GM18867 (cell line): Measurements from ENCODE around the gene PTMS.
A peak's percentile ranks its signal among the peaks of the same experiment; 100 is the strongest.

Experiments used
- ATAC-seq: cut with Tn5 transposase; IDR thresholded peaks from one replicate; pipeline ENCODE4 v1.9.1; 2021; ENCODE audit warnings: mild to moderate bottlenecking, moderate library complexity; ENCODE audit not compliant: unreplicated experiment

The PTMS gene

GRCh38 chr12:6771509-6772330, 5.6 kb downstream of the PTMS start:
- no peak for ATAC-seq

- ATAC-seq = no peak
Measured at GRCh38 chr12:6772331-6772695, 6.2 kb downstream of the PTMS start, which contains the start of gene LAG3. TSS of gene LAG3 (plus strand) at chr12:6772520. CDS start at chr12:6772853, 333 bp downstream.

GRCh38 chr12:6772726-6773589, 6.8 kb downstream of the PTMS start:
- ATAC-seq = no peak

DNA sequence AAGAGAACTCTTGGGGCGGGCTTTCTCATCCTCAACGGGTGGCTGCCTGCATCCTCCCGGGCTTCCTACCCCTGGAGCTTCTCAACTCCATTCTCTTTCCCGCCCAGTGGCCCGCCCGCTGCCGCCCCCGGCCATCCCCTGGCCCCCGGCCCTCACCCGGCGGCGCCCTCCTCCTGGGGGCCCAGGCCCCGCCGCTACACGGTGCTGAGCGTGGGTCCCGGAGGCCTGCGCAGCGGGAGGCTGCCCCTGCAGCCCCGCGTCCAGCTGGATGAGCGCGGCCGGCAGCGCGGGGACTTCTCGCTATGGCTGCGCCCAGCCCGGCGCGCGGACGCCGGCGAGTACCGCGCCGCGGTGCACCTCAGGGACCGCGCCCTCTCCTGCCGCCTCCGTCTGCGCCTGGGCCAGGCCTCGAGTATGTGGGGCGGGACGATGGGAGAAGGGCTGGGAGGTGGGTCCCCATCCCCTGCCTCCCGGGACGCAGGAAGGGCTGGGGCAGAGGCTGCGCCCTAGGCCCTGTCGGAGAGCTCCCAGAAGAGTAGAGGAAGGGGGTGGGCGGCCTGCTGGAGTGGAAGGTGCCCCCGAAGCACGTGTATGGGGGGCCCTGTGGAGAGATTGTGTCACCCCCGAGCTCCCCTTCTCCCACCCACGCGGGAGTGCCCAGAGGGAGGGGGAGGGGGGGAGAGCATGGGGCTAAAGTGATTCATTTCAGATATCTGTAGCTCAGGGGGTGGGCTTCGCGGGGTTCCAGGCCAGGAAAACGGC, 7.6 kb downstream of the PTMS start:
- ATAC-seq = no peak

DNA sequence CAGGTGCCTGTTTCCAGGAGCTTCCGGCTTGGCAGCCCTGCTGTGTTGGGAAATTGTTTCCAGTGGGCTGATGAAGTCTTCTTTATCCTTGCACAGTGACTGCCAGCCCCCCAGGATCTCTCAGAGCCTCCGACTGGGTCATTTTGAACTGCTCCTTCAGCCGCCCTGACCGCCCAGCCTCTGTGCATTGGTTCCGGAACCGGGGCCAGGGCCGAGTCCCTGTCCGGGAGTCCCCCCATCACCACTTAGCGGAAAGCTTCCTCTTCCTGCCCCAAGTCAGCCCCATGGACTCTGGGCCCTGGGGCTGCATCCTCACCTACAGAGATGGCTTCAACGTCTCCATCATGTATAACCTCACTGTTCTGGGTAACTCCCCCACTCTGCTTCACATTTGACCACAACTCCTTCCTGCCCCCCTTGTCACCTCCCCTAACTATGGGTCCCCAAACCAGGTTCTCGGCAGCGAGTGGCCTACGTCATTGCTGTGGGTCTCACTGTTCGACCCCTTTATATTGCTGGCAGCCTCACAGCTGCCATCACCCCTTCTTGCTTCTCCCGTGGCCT, 8.4 kb downstream of the PTMS start:
- ATAC-seq = no peak

DNA sequence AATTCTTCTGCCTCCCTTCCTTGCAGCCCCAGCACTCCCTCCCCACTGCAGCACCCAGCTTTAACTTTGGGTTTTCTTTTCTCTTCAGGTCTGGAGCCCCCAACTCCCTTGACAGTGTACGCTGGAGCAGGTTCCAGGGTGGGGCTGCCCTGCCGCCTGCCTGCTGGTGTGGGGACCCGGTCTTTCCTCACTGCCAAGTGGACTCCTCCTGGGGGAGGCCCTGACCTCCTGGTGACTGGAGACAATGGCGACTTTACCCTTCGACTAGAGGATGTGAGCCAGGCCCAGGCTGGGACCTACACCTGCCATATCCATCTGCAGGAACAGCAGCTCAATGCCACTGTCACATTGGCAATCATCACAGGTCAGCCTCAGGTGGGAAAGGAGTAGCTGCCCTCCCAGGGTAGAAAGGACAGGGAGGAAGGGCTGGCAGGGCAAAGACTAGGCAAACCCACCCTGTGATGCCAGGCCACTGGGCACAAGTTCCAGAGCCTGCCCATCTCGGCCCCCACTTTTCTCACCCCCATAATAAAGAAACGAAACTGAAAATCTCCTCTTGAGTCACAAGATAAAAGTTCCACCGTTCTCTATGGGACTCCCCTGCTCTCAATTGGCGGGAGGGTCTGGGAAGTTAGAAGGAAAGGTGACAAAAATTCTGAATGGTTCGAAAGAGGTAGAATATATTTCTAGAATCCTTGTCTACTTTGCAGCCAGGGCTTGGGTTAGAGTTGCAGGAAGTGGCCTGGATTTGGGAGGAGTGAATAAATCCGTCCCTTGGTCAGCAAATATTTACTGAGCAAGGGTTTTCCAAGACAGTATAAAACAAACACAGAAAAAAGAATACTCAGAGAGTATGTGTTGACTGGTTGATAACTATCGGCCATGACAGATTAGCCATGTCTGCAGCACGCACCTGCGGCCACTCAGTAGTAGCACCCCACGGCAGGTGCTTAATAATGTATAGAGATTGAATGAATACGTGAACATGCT, 9.3 kb downstream of the PTMS start:
- ATAC-seq = no peak

- ATAC-seq = no peak
Measured at GRCh38 chr12:6777386-6777785, 11.2 kb downstream of the PTMS start.

- no peak for ATAC-seq
Measured at GRCh38 chr12:6778217-6778573, 12.0 kb downstream of the PTMS start.

DNA sequence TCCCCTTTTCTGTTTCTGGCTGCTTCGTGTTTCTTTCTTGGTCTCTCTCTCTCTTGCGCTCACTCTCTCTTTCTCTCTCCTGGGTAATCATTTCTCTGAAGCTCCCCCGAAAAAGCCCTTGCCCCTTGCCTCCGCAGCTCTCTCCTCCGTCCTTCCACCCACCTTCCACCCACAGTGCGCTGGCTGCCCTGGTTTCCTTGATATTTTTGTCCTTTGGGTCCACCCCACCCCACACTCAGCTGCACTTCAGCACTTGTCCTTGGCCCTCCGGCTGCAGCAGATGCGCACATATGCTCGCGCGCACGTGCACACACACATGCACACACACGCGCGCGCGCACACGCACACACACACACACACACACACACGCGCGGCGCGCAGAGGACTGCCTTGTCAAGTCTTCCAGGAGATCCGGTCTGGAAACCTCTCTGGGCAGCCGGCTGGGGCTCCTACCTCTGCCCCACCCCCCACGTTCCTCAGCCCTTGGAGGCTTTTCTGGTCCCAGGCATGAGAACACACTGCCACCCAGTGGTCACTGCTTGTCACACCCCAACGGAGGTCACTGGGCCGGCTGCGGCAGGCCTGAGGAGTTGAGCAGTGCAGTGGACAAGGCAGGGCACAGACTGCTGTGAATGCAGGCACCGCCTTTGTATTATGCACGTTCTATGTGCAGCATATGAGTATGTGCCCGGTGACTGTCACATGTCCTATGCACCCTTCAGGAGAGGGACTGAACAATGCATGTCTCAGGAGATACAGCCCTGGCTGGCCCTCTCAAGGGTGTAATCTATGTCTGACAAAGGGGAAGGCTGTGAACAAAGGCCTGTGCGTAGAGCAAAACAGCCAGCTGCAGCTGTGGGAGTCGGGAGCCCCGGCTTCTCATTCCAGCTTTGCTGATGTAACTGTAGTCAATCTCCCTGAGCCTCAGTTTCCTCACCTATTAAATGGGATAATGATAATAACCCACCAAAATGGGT, 12.7 kb downstream of the PTMS start:
- peak; percentile 80 for ATAC-seq

- ATAC-seq = no peak
Measured at GRCh38 chr12:6779708-6780432, 13.7 kb downstream of the PTMS start.

DNA sequence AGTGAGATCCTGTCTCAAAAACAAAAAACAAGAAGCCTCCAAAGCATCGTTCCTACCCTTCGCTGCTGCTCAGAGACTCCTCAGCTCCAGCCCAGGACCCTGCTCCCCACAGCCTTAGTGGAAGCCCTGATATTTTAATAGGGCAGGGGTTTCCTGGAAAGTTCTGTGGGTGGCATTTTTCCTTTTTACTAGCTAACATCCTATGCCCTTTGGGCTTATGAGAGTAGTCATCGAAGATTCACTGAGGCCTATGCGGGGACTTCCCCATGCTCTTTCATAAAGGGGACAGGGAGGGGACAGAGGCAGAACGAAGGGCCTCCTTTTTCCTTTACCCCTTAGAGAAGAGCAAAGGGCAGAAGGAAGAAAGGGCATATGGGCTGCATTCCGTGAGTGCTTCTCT, 14.4 kb downstream of the PTMS start:
- no peak for ATAC-seq

DNA sequence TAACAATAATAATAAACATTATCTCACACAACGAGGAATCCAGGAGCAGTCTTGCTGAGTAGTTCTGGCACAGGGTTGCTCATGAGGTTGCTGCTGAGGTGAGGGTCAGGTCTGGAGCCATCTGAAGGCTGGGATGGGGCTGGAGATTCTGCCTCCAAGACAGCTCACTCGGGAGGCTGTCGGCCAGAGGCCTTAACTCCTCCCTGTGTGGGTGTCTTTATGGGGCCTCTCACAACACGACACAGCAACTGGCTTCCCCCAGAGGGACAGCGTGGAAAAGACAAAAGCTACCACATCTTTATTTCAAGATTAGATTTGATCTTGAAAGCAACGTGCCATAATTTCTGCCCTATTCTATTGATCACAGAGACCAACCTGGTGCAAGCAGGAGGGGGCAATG, 16.0 kb downstream of the PTMS start:
- no peak for ATAC-seq

DNA sequence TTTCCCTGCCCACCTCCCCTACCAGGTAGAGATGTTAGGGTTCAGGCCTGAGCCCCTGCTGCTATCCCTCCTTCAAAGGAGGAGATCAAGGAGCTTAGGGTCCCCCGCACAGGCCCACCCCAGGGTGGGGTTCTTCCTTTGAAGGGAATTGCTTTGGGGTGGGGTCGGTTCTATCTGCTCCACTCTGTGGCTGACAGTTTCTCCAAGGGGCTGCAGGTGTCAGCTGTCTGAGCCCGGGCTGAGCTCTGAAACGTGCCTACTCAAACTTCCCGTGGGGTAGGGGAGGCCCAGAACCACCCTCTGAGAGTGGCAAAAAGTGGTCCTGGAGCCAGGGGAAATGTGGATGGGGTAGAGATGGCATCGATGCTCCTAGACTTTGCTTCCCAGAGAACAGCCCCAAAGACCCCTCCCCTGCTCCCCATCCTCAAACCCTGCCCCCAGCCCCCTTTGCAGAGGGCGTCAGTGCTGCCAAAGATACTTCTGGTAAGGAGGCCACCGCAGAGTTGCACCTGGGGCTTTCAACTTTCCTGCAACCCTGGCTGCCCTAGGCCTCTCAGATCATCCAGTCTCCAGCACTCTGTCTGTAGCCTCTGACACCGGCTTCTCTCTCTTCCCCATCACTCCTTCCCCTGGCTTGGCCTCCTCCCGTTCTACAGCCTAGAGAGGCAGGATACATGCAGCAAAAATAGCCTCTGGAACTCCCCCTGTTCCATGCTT, 16.8 kb downstream of the PTMS start:
- no peak for ATAC-seq

- ATAC-seq = no peak
Measured at GRCh38 chr12:6783828-6784227, 17.7 kb downstream of the PTMS start.

DNA sequence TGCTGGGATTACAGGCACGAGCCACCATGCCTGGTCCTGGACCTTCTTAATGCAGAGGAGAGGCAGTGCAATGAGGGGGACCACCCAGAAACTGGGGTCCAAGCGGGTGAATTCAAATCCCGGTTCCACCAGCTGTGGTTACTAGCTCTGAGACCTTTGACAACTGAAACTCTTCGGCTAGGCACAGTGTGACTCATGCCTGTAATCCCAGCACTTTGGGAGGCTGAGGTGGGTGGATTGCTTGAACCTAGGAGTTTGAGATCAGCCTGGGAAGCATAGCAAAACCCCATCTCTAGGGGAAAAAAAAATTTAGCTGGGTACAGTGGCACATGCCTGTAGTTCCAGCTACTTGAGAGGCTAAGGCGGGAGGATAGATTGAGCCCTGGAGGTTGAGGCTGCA, 18.1 kb downstream of the PTMS start:
- no peak for ATAC-seq

DNA sequence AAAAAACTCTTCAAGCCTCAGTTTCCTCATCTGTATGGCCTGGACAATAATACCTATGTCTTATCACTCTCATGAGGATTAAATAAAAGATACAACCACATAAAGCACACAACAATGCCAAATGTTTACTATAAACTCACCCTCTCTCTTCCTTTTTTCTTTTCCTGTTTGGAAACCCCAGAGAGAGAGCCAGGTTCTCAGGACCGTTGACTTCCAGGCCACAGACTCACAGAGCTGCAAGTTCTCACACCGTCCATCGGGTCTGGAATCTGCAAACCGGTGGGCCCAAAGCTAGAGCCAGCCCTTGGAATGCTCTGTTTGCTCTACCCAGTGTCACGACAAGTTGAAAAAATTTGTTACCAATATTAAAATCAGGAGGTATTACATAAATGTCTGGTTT, 18.6 kb downstream of the PTMS start:
- no peak for ATAC-seq

- no peak for ATAC-seq
Measured at GRCh38 chr12:6786416-6787094, 20.4 kb downstream of the PTMS start.
